Measurements from ENCODE around the gene MTCL3.

Gene MTCL3

GRCh38 chr6:127515794-127516661, 3.1 kb downstream of the MTCL3 start:
- DNase-seq (ENCODE audit: low spot score) (no peak), ATAC-seq (ENCODE audit: insufficient number of reproducible peaks, low FRiP score, low read depth) (peak; percentile 31)
- H3K4me1 ChIP-seq (ENCODE audit: control insufficient read depth in 1 of 2, low read depth in 2 of 2) = peaks cover 13 to 29% of the 10 kb centered on the region in 2 donors
- peaks cover 12% of the 10 kb centered on the region for H3K27me3 ChIP-seq (replicated peaks; ENCODE audit: insufficient read depth)
- no peak for TF ChIP-seq CTCF (IDR thresholded peaks at IDR 0.05)
- H3K9me3 ChIP-seq = no peaks in the 10 kb centered on the region
- no peak overlapping the region for H3K27ac ChIP-seq
- H3K36me3 ChIP-seq = no peaks in the 10 kb centered on the region
- peak overlapping the region; percentile 82 for H3K4me3 ChIP-seq

- ATAC-seq (ENCODE audit: insufficient number of reproducible peaks, low FRiP score, low read depth) = no peak
- no peak for TF ChIP-seq CTCF (IDR thresholded peaks at IDR 0.05)
- H3K27ac ChIP-seq = no peak overlapping the region
Measured at GRCh38 chr6:127515234-127515793, 3.8 kb downstream of the MTCL3 start.

GRCh38 chr6:127514773-127515227, 4.3 kb downstream of the MTCL3 start:
- no peaks in the 10 kb centered on the region for H3K36me3 ChIP-seq
- H3K4me1 ChIP-seq (ENCODE audit: control insufficient read depth in 1 of 2, low read depth in 2 of 2) = peaks cover 13 to 29% of the 10 kb centered on the region in 2 donors
- no peak for TF ChIP-seq CTCF (IDR thresholded peaks at IDR 0.05)
- H3K27me3 ChIP-seq (replicated peaks; ENCODE audit: insufficient read depth) = peaks cover 12% of the 10 kb centered on the region
- no peaks in the 10 kb centered on the region for H3K9me3 ChIP-seq
- ATAC-seq (ENCODE audit: insufficient number of reproducible peaks, low FRiP score, low read depth) (peak; percentile 13), DNase-seq (ENCODE audit: low spot score) (no peak)
- peak overlapping the region; percentile 82 for H3K4me3 ChIP-seq
- H3K27ac ChIP-seq = no peak overlapping the region

More at GRCh38 chr6:127515234-127515793, 3.8 kb downstream of the MTCL3 start:
- H3K36me3 ChIP-seq = no peaks in the 10 kb centered on the region
- no peaks in the 10 kb centered on the region for H3K9me3 ChIP-seq
- peaks cover 13 to 29% of the 10 kb centered on the region in 2 donors for H3K4me1 ChIP-seq (ENCODE audit: control insufficient read depth in 1 of 2, low read depth in 2 of 2)
- peak overlapping the region; percentile 82 for H3K4me3 ChIP-seq
- peaks cover 12% of the 10 kb centered on the region for H3K27me3 ChIP-seq (replicated peaks; ENCODE audit: insufficient read depth)
- DNase-seq (ENCODE audit: low spot score) = no peak

- H3K27ac ChIP-seq = no peak overlapping the region
- no peak for ATAC-seq (ENCODE audit: insufficient number of reproducible peaks, low FRiP score, low read depth)
- H3K27me3 ChIP-seq (replicated peaks; ENCODE audit: insufficient read depth) = peaks cover 12% of the 10 kb centered on the region
- peak overlapping the region; percentile 82 for H3K4me3 ChIP-seq
- H3K36me3 ChIP-seq = no peaks in the 10 kb centered on the region
- H3K4me1 ChIP-seq (ENCODE audit: control insufficient read depth in 1 of 2, low read depth in 2 of 2) = peaks cover 13 to 29% of the 10 kb centered on the region in 2 donors
- no peaks in the 10 kb centered on the region for H3K9me3 ChIP-seq
- DNase-seq (ENCODE audit: low spot score) = no peak
- TF ChIP-seq CTCF (IDR thresholded peaks at IDR 0.05) = no peak
Measured at GRCh38 chr6:127514179-127514772, 4.9 kb downstream of the MTCL3 start.

- Histone ChIP-seq H3K9me3 (no peaks in the 10 kb centered on the region), H3K27me3 (replicated peaks; ENCODE audit: insufficient read depth) (peaks cover 9% of the 10 kb centered on the region), H3K36me3 (no peaks in the 10 kb centered on the region), H3K4me3 (no peak overlapping the region), H3K27ac (no peak overlapping the region), H3K4me1 (ENCODE audit: control insufficient read depth in 1 of 2, low read depth in 2 of 2) (peaks cover 13 to 26% of the 10 kb centered on the region in 2 donors)
- no peak for TF ChIP-seq CTCF (IDR thresholded peaks at IDR 0.05)
- ATAC-seq (ENCODE audit: insufficient number of reproducible peaks, low FRiP score, low read depth) (no peak), DNase-seq (ENCODE audit: low spot score) (no peak)
Measured at GRCh38 chr6:127513425-127513824, 5.7 kb downstream of the MTCL3 start.

All from thoracic aorta (tissue), 2 donors.